SH-SY5Y (cell line): ENCODE data around the gene AOPEP.

Experiments used
- GATA2 ChIP-seq: IDR thresholded peaks from 2 replicates; pipeline ENCODE4 v1.6.1; 2011; ENCODE audit warnings: mild to moderate bottlenecking, low read depth, low read length
- GATA3 ChIP-seq: IDR thresholded peaks from 2 replicates; pipeline ENCODE4 v1.6.1; 2011; ENCODE audit warnings: low read depth, mild to moderate bottlenecking, low read length, moderate library complexity

GRCh38 chr9:95101326-95101725, 374.8 kb downstream of the AOPEP start:
- no peak for TF ChIP-seq GATA2
- TF ChIP-seq GATA3: no peak
